Measurements from ENCODE around the gene CDKAL1. TPM values are rescaled to one million over a fixed set of nuclear protein-coding genes. Genes with fewer than 3 reads are reported as not detected.

CDKAL1 gene
- total RNA-seq, 1 donor from 2014 or later, result 34.3 TPM

DNA sequence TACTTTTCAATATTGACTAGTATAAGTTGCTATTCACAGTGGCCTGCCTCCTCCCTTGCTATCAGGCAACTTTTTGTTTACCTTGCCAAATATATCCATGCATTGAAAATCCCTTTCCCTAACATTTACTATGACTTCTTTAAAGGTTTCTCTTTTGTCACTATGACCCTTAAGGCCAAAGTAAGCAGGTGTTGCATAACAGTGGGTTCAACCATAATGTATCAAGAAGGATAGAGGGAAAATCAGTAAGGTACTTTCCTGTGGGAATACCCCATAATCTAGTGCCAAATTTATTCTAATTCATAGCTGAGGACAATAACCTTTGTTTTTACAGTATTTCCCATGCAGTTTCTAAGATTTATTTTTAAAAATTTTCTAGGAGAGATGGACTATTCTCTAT, 527.6 kb downstream of the CDKAL1 start:
- Mint-ChIP-seq H3K4me1 (ENCODE audit: low read depth) (peaks cover 2% of the 10 kb centered on the region), H3K36me3 (ENCODE audit: insufficient read depth) (peaks cover 19% of the 10 kb centered on the region), H3K27me3 (no peaks in the 10 kb centered on the region), H3K4me3 (ENCODE audit: low read depth) (no peak overlapping the region), H3K27ac (no peak overlapping the region), H3K9me3 (ENCODE audit: low read depth) (peaks cover 30% of the 10 kb centered on the region)
- TF ChIP-seq, protein P1, sequence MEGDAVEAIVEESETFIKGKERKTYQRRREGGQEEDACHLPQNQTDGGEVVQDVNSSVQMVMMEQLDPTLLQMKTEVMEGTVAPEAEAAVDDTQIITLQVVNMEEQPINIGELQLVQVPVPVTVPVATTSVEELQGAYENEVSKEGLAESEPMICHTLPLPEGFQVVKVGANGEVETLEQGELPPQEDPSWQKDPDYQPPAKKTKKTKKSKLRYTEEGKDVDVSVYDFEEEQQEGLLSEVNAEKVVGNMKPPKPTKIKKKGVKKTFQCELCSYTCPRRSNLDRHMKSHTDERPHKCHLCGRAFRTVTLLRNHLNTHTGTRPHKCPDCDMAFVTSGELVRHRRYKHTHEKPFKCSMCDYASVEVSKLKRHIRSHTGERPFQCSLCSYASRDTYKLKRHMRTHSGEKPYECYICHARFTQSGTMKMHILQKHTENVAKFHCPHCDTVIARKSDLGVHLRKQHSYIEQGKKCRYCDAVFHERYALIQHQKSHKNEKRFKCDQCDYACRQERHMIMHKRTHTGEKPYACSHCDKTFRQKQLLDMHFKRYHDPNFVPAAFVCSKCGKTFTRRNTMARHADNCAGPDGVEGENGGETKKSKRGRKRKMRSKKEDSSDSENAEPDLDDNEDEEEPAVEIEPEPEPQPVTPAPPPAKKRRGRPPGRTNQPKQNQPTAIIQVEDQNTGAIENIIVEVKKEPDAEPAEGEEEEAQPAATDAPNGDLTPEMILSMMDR (IDR thresholded peaks at IDR 0.05; ENCODE audit: unreplicated experiment), result no peak
- DNase-seq (ENCODE audit: low spot score, unreplicated experiment), result no peak

DNA sequence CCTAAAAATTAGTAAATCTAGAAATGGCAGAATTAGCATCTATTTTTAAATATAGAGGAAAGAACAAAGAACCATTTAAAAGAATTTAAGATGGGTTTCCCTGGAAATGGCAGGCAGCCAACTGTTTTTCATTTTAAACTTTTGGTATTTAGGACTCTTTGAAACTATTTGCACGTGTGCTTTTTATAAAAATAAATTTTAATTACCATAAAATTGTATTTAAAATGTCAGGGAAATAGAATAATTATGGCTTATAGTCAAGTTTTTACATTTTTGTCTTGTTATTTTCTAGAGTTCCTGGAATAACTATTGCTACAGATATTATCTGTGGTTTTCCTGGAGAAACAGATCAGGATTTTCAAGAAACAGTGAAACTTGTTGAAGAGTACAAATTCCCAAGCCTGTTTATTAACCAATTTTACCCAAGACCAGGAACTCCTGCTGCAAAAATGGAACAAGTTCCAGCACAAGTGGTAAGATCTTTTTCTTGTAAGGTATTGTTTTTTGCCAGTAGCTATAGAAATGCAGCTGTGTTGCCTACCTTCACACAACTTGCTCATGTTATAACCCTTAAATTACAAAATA, 530.6 kb downstream of the CDKAL1 start:
- H3K27ac Mint-ChIP-seq, result no peak overlapping the region
- no peaks in the 10 kb centered on the region for H3K27me3 Mint-ChIP-seq
- peaks cover 13% of the 10 kb centered on the region for H3K36me3 Mint-ChIP-seq (ENCODE audit: insufficient read depth)
- TF ChIP-seq, protein P1 (IDR thresholded peaks at IDR 0.05; ENCODE audit: unreplicated experiment), result no peak
- DNase-seq (ENCODE audit: low spot score, unreplicated experiment), result no peak
- H3K9me3 Mint-ChIP-seq (ENCODE audit: low read depth), result peaks cover 11% of the 10 kb centered on the region
- H3K4me1 Mint-ChIP-seq (ENCODE audit: low read depth), result no peaks in the 10 kb centered on the region
- no peak overlapping the region for H3K4me3 Mint-ChIP-seq (ENCODE audit: low read depth)

DNA sequence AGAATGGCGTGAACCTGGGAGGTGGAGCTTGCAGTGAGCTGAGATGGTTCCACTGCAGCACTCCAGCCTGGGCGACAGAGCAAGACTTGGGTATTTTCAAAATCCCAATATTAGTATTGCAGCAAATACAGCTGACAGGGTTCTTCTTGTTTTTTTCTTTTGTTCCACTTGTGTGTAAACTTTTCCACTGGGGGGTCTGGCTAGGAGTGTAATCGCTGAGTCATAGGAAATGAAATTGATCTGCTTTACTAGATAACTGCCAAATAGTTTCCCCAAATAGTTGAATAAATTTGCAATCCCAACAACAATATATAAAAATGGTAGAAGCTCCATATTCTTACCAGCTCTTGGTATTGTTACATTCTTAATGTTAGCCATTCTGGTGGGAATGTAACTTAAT, 533.3 kb downstream of the CDKAL1 start:
- no peaks in the 10 kb centered on the region for H3K27me3 Mint-ChIP-seq
- DNase-seq (ENCODE audit: low spot score, unreplicated experiment), result no peak
- peaks cover 14% of the 10 kb centered on the region for H3K36me3 Mint-ChIP-seq (ENCODE audit: insufficient read depth)
- H3K27ac Mint-ChIP-seq, result no peak overlapping the region
- H3K4me3 Mint-ChIP-seq (ENCODE audit: low read depth), result no peak overlapping the region
- peaks cover 17% of the 10 kb centered on the region for H3K4me1 Mint-ChIP-seq (ENCODE audit: low read depth)
- TF ChIP-seq, protein P1 (IDR thresholded peaks at IDR 0.05; ENCODE audit: unreplicated experiment), result no peak
- H3K9me3 Mint-ChIP-seq (ENCODE audit: low read depth), result peaks cover 12% of the 10 kb centered on the region

DNA sequence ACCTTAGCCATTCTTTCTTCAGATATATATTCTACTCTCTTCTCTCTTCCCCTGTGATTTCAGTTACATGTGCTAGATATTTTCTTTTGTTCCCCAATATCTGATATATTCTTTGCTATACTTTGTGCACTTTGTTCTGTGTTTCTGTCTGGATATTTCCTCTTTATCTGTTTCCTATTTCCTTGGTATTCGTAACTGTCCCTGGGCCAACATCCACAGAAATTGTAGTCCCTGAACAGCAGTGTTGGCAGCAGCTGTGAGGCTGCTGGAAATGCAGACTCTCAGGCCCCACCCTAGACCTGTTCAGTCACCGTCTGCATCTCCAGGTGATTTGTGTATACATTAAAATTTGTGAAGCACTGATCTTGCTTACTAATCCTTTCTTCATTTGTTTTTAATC, 536.4 kb downstream of the CDKAL1 start:
- DNase-seq (ENCODE audit: low spot score, unreplicated experiment), result no peak
- Mint-ChIP-seq H3K27ac (peak overlapping the region; percentile 39), H3K36me3 (ENCODE audit: insufficient read depth) (peaks cover 25% of the 10 kb centered on the region), H3K4me3 (ENCODE audit: low read depth) (no peak overlapping the region), H3K4me1 (ENCODE audit: low read depth) (peaks cover 17% of the 10 kb centered on the region), H3K27me3 (no peaks in the 10 kb centered on the region), H3K9me3 (ENCODE audit: low read depth) (peaks cover 19% of the 10 kb centered on the region)
- TF ChIP-seq, protein P1 (IDR thresholded peaks at IDR 0.05; ENCODE audit: unreplicated experiment), result no peak

DNA sequence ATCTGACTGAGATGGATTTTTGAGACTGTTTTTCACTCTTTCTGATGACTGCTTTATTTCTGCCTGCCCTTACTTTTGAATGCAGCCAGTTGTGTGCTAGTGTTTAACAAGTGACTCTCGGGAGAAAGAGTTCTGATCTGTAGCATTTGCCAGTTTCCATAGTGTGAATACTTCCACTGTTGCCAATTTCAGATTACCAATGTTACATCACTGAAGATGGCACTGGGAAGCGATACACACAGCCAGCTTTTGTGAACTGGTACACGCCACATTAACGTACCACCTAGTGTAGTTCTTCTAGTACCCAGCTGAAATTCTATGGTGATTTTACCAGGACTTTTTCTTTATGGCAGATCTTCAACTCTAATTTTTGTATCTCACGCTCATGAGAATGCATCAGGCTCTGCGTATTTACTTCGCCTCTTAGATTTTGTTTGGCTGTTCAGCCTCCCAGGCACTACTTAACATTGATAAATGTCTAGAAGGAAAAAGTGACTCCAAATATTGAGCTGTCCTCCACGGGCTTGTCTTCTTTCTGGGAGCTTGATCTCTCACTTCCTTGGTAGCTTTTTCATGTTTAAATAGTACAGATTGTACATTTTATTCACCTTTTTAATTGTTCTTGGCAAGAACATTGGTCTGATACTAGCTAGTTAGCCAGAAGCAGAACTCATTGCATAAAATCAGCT, 537.7 kb downstream of the CDKAL1 start:
- peak overlapping the region; percentile 5 for H3K27ac Mint-ChIP-seq
- TF ChIP-seq, protein P1 (IDR thresholded peaks at IDR 0.05; ENCODE audit: unreplicated experiment), result no peak
- peaks cover 17% of the 10 kb centered on the region for H3K4me1 Mint-ChIP-seq (ENCODE audit: low read depth)
- DNase-seq (ENCODE audit: low spot score, unreplicated experiment), result no peak
- no peaks in the 10 kb centered on the region for H3K27me3 Mint-ChIP-seq
- no peak overlapping the region for H3K4me3 Mint-ChIP-seq (ENCODE audit: low read depth)
- H3K36me3 Mint-ChIP-seq (ENCODE audit: insufficient read depth), result peaks cover 21% of the 10 kb centered on the region
- H3K9me3 Mint-ChIP-seq (ENCODE audit: low read depth), result peaks cover 23% of the 10 kb centered on the region

Measured in progenitor cell of endocrine pancreas (in vitro differentiated cells).